GM08714 (cell line): Measurements from ENCODE around the gene ZSCAN22.
"Not testable (repeated sequence)": the region's sequence is repeated elsewhere in the genome, so short reads cannot be mapped to it uniquely, and the experiment has no call there.

Experiments
- H3K4me3 ChIP-seq: fragments of 200-500 bp; sonication (Bioruptor generic); 2 replicates; pipeline ENCODE4 v1.5.1; 2014; ENCODE audit warnings: mild to moderate bottlenecking, low read length, inconsistent platforms
- ZNF274 ChIP-seq: IDR thresholded peaks from 2 replicates; pipeline ENCODE4 v1.6.1; 2012; ENCODE audit warnings: mild to moderate bottlenecking, low read depth, low read length

Gene ZSCAN22

GRCh38 chr19:58366585-58367430 is 40.0 kb downstream of the ZSCAN22 start:
- no peak for TF ChIP-seq ZNF274
- no peak overlapping the region for H3K4me3 ChIP-seq

- TF ChIP-seq ZNF274: no peak
- no peak overlapping the region for H3K4me3 ChIP-seq
Measured at GRCh38 chr19:58367698-58368454, 41.1 kb downstream of the ZSCAN22 start.

- H3K4me3 ChIP-seq: no peak overlapping the region
- TF ChIP-seq ZNF274: no peak
Measured at GRCh38 chr19:58368561-58369360, 42.0 kb downstream of the ZSCAN22 start.

GRCh38 chr19:58372311-58373133 is 45.7 kb downstream of the ZSCAN22 start:
- no peak for TF ChIP-seq ZNF274
- no peak overlapping the region for H3K4me3 ChIP-seq

GRCh38 chr19:58374200-58374599 is 47.4 kb downstream of the ZSCAN22 start:
- H3K4me3 ChIP-seq: no peak overlapping the region
- TF ChIP-seq ZNF274: no peak

- H3K4me3 ChIP-seq: not testable (repeated sequence)
Measured at GRCh38 chr19:58376724-58377123, 49.9 kb downstream of the ZSCAN22 start.

- TF ChIP-seq ZNF274: no peak
- H3K4me3 ChIP-seq: no peak overlapping the region
Measured at GRCh38 chr19:58379246-58379645, 52.5 kb downstream of the ZSCAN22 start.

GRCh38 chr19:58380037-58380661 is 53.4 kb downstream of the ZSCAN22 start:
- H3K4me3 ChIP-seq: peak overlapping the region; percentile 76; the same call in 1 of the 2 replicates
- no peak for TF ChIP-seq ZNF274

- no peak for TF ChIP-seq ZNF274
- H3K4me3 ChIP-seq: peak within 1 kb of the TSS; percentile 86
Measured at GRCh38 chr19:58380662-58381459, 54.1 kb downstream of the ZSCAN22 start, which contains the start of gene ZNF837. TSS of gene ZNF837 (minus strand) at chr19:58381030. CDS start at chr19:58369332, 11,698 bp downstream.

- peak overlapping the region; percentile 86 for H3K4me3 ChIP-seq
- no peak for TF ChIP-seq ZNF274
Measured at GRCh38 chr19:58381460-58382212, 54.8 kb downstream of the ZSCAN22 start.

GRCh38 chr19:58382997-58383603 is 56.3 kb downstream of the ZSCAN22 start:
- no peak overlapping the region for H3K4me3 ChIP-seq
- no peak for TF ChIP-seq ZNF274
